HepG2 (cell line): Measurements from ENCODE around the gene BCL2L1. TPM values are rescaled to one million over a fixed set of nuclear protein-coding genes. Genes with fewer than 3 reads are reported as not detected.
A peak's percentile ranks its signal among the peaks of the same experiment; 100 is the strongest.

Source experiments
- HES4 ChIP-seq: sonication (generic); formaldehyde crosslinking; IDR thresholded peaks from 2 replicates; pipeline ENCODE4 v1.9.0; 2021; ENCODE audit warnings: mild to moderate bottlenecking, missing genetic modification reagents, borderline replicate concordance
- HMG20A ChIP-seq: IDR thresholded peaks from 2 replicates; pipeline ENCODE4 v1.6.1; 2016; ENCODE audit warnings: borderline replicate concordance
- HNF4A ChIP-seq: sonication (generic); formaldehyde crosslinking; IDR thresholded peaks from 2 replicates; pipeline ENCODE4 v1.4.0; 2020; ENCODE audit warnings: missing genetic modification reagents
- JUNB ChIP-seq: sonication (generic); formaldehyde crosslinking; IDR thresholded peaks from 2 replicates; pipeline ENCODE4 v1.8.0; 2022; ENCODE audit warnings: missing genetic modification reagents, mild to moderate bottlenecking, borderline replicate concordance
- KDM5B ChIP-seq: sonication (generic); formaldehyde crosslinking; IDR thresholded peaks from 2 replicates; pipeline ENCODE4 v1.4.0; 2020; ENCODE audit warnings: missing genetic modification reagents, mild to moderate bottlenecking, borderline replicate concordance
- MBD4 ChIP-seq: IDR thresholded peaks from 2 replicates; pipeline ENCODE4 v1.6.1; 2012; ENCODE audit warnings: low read length, inconsistent platforms, borderline replicate concordance
- NFE2L1 ChIP-seq: sonication (generic); formaldehyde crosslinking; IDR thresholded peaks from 2 replicates; pipeline ENCODE4 v1.4.0; 2020; ENCODE audit warnings: missing genetic modification reagents, mild to moderate bottlenecking, borderline replicate concordance
- SMARCC2 ChIP-seq: fragments of 450-650 bp; IDR thresholded peaks from 2 replicates; pipeline ENCODE4 v1.6.1; 2017; ENCODE audit warnings: antibody characterized with exemption, mild to moderate bottlenecking
- TBX3 ChIP-seq: fragments of 450-650 bp; IDR thresholded peaks from 2 replicates; pipeline ENCODE4 v1.6.1; 2017; ENCODE audit warnings: antibody characterized with exemption, mild to moderate bottlenecking, inconsistent platforms, borderline replicate concordance
- polyA plus RNA-seq, 8 experiments: library from polyadenylated mRNA; depleted of rRNA in 3 of 8; stranded (reverse) in 7 of 8; unstranded in 1 of 8; fragments of >200 nt; fragmentation: Illumina TruSeq in 4 of 8; extraction: Trizol in 4 of 8; gene quantifications; 2 replicates each; pipeline versions ENCODE4 v1.2.1 to v1.2.3, GENCODE V29; 2011 to 2016; ENCODE audit warnings: low read depth in 4 of 8, missing spikeins in 1 of 8, mixed read lengths in 1 of 8; ENCODE audit not compliant: insufficient read depth in 1 of 8
- total RNA-seq, 5 experiments: library from RNA; depleted of rRNA; stranded (reverse); fragments of >200 nt; fragmentation: Illumina TruSeq; extraction: Trizol; gene quantifications; 2 replicates each; pipeline ENCODE4 v1.2.3, GENCODE V29; 2016; ENCODE audit warnings: low read depth in 1 of 5
- TF ChIP-seq, protein P1 (sequence below): sonication (generic); formaldehyde crosslinking; IDR thresholded peaks from 2 replicates; pipeline ENCODE4 v1.8.1; 2023; ENCODE audit warnings: mild to moderate bottlenecking, inconsistent platforms, moderate library complexity, missing genetic modification reagents, borderline replicate concordance
- TF ChIP-seq, protein P2 (sequence below): sonication (generic); formaldehyde crosslinking; IDR thresholded peaks from 2 replicates; pipeline ENCODE4 v1.5.0; 2020; ENCODE audit warnings: missing genetic modification reagents
- TF ChIP-seq, protein P3 (sequence below): sonication (generic); formaldehyde crosslinking; conservative IDR thresholded peaks from 2 replicates; pipeline ENCODE4 v1.4.0; 2020; ENCODE audit warnings: missing genetic modification reagents
- TF ChIP-seq, protein P4 (sequence below): sonication (generic); formaldehyde crosslinking; IDR thresholded peaks from 2 replicates; pipeline ENCODE4 v1.4.0; 2020; ENCODE audit warnings: missing genetic modification reagents
- TF ChIP-seq, protein P5 (sequence below): IDR thresholded peaks from 2 replicates; pipeline ENCODE4 v1.6.1; 2016; ENCODE audit warnings: missing biosample characterization, missing genetic modification reagents, low read depth
- TF ChIP-seq, protein P6 (sequence below): sonication (generic); formaldehyde crosslinking; IDR thresholded peaks from 2 replicates; pipeline ENCODE4 v1.9.0; 2022; ENCODE audit warnings: low read depth, missing genetic modification reagents
- TF ChIP-seq, protein P7 (sequence below): sonication (generic); formaldehyde crosslinking; IDR thresholded peaks from 2 replicates; pipeline ENCODE4 v1.4.0; 2020; ENCODE audit warnings: mild to moderate bottlenecking, low read depth, missing genetic modification reagents

Gene BCL2L1
- total and polyA plus RNA-seq, 2 of the 13 experiments (the other 11 are each of a cell fraction or from before 2014, with no cell fraction given) = 164 to 258 TPM

DNA sequence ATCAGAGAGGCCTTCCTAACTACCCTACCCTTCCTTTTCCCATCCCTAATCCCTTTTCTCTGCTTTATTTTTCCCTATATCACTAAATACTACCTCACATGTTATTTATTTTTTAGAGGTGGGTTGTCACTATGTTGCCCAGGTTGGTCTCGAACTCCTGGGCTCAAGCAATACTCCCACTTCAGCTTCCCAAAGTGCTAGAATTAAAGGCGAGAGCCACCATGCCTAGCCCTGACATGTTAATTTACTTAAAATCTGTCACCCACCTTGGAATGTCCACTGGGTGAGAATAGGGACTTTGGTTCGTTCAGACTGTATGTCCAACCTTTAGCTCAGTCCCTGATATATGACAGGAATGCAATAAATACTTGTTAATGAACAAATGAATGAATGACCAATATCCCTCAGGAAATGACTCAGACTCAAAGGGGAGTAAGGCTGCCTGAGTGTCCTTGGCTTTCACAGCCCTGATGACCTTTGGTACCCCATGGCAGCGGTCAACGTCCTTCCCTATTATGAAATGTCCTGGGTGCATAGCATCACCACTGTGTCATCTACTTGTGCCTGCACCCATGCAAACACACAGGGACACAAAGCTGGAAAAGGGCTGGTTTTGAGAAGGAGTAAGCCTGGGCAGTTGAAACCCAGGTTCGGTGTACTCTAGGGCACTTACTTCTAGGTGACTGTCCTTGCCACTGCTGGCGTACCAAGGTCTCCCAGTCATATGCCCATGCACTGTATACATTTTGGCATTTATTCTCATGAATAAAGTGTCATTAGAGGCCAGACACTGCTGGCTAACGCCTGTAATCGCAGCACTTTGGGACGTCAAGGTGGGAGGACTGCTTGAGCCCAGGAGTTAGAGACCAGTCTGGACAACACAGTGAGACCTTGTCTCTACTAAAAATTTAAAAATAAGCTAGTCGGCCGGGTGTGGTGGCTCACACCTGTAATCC lies 26.5 kb downstream of the BCL2L1 start (continued):
- TF ChIP-seq, protein P1, sequence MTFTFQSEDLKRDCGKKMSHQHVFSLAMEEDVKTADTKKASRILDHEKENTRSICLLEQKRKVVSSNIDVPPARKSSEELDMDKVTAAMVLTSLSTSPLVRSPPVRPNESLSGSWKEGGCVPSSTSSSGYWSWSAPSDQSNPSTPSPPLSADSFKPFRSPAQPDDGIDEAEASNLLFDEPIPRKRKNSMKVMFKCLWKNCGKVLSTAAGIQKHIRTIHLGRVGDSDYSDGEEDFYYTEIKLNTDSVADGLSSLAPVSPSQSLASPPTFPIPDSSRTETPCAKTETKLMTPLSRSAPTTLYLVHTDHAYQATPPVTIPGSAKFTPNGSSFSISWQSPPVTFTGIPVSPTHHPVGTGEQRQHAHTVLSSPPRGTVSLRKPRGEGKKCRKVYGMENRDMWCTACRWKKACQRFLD (CRISPR knock-in tag) = no peak; the same call in 1 of the 2 replicates
- TF ChIP-seq SMARCC2 (peak; percentile 71; the same call in 1 of the 2 replicates), JUNB (CRISPR knock-in tag) (peak; percentile 99), KDM5B (CRISPR knock-in tag) (peak; percentile 89; the same call in 1 of the 2 replicates), HMG20A (peak; percentile 99), HNF4A (CRISPR knock-in tag) (peak; percentile 100), TBX3 (peak; percentile 95), NFE2L1 (CRISPR knock-in tag) (no peak), MBD4 (peak; percentile 96; the same call in 1 of the 2 replicates), HES4 (CRISPR knock-in tag) (no peak)
- TF ChIP-seq, protein P2, sequence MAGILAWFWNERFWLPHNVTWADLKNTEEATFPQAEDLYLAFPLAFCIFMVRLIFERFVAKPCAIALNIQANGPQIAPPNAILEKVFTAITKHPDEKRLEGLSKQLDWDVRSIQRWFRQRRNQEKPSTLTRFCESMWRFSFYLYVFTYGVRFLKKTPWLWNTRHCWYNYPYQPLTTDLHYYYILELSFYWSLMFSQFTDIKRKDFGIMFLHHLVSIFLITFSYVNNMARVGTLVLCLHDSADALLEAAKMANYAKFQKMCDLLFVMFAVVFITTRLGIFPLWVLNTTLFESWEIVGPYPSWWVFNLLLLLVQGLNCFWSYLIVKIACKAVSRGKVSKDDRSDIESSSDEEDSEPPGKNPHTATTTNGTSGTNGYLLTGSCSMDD (CRISPR knock-in tag) = no peak
- TF ChIP-seq, protein P3, sequence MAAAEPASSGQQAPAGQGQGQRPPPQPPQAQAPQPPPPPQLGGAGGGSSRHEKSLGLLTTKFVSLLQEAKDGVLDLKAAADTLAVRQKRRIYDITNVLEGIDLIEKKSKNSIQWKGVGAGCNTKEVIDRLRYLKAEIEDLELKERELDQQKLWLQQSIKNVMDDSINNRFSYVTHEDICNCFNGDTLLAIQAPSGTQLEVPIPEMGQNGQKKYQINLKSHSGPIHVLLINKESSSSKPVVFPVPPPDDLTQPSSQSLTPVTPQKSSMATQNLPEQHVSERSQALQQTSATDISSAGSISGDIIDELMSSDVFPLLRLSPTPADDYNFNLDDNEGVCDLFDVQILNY (CRISPR knock-in tag) = no peak
- TF ChIP-seq, protein P4, sequence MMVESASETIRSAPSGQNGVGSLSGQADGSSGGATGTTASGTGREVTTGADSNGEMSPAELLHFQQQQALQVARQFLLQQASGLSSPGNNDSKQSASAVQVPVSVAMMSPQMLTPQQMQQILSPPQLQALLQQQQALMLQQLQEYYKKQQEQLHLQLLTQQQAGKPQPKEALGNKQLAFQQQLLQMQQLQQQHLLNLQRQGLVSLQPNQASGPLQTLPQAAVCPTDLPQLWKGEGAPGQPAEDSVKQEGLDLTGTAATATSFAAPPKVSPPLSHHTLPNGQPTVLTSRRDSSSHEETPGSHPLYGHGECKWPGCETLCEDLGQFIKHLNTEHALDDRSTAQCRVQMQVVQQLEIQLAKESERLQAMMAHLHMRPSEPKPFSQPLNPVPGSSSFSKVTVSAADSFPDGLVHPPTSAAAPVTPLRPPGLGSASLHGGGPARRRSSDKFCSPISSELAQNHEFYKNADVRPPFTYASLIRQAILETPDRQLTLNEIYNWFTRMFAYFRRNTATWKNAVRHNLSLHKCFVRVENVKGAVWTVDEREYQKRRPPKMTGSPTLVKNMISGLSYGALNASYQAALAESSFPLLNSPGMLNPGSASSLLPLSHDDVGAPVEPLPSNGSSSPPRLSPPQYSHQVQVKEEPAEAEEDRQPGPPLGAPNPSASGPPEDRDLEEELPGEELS (CRISPR knock-in tag) = peak; percentile 99
- TF ChIP-seq, protein P5, sequence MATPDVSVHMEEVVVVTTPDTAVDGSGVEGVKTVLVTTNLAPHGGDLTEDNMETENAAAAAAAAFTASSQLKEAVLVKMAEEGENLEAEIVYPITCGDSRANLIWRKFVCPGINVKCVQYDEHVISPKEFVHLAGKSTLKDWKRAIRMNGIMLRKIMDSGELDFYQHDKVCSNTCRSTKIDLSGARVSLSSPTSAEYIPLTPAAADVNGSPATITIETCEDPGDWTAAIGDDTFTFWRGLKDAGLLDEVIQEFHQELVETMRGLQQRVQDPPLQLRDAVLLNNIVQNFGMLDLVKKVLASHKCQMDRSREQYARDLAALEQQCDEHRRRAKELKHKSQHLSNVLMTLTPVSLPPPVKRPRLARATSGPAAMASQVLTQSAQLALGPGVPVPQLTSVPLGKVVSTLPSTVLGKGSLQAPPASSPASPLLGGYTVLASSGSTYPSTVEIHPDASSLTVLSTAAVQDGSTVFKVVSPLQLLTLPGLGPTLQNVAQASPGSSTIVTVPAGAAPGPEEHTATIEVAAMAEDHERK (CRISPR knock-in tag) = no peak
- TF ChIP-seq, protein P6, sequence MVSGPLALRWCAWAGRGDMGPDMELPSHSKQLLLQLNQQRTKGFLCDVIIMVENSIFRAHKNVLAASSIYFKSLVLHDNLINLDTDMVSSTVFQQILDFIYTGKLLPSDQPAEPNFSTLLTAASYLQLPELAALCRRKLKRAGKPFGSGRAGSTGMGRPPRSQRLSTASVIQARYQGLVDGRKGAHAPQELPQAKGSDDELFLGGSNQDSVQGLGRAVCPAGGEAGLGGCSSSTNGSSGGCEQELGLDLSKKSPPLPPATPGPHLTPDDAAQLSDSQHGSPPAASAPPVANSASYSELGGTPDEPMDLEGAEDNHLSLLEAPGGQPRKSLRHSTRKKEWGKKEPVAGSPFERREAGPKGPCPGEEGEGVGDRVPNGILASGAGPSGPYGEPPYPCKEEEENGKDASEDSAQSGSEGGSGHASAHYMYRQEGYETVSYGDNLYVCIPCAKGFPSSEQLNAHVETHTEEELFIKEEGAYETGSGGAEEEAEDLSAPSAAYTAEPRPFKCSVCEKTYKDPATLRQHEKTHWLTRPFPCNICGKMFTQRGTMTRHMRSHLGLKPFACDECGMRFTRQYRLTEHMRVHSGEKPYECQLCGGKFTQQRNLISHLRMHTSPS (CRISPR knock-in tag) = peak; percentile 97
- TF ChIP-seq, protein P7, sequence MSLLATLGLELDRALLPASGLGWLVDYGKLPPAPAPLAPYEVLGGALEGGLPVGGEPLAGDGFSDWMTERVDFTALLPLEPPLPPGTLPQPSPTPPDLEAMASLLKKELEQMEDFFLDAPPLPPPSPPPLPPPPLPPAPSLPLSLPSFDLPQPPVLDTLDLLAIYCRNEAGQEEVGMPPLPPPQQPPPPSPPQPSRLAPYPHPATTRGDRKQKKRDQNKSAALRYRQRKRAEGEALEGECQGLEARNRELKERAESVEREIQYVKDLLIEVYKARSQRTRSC (CRISPR knock-in tag) = no peak
